Effector memory CD4-positive, alpha-beta T cell (primary cell): ENCODE measurements around the gene PCLAF.
"Not testable (repeated sequence)": the region's sequence is repeated elsewhere in the genome, so short reads cannot be mapped to it uniquely, and the experiment has no call there.

Experiments
- DNase-seq, 3 donors: peaks; one replicate each; pipeline ENCODE4 v3.0.0-alpha.2; 2020
- H3K27ac ChIP-seq: 2 replicates; pipeline ENCODE4 v1.7.0; 2013; ENCODE audit warnings: mild to moderate bottlenecking, low read length, moderate library complexity; ENCODE audit not compliant: insufficient read depth, poor library complexity, severe bottlenecking
- H3K27me3 ChIP-seq: replicated peaks from 2 replicates; pipeline ENCODE4 v1.7.0; 2013; ENCODE audit warnings: mild to moderate bottlenecking, low read length; ENCODE audit not compliant: insufficient read depth, control insufficient read depth, poor library complexity, severe bottlenecking
- H3K36me3 ChIP-seq: 2 replicates; pipeline ENCODE4 v1.7.0; 2013; ENCODE audit warnings: mild to moderate bottlenecking, low read length, moderate library complexity; ENCODE audit not compliant: control insufficient read depth, insufficient read depth
- H3K4me1 ChIP-seq: 2 replicates; pipeline ENCODE4 v1.7.0; 2013; ENCODE audit warnings: low read length, mild to moderate bottlenecking; ENCODE audit not compliant: control insufficient read depth, insufficient read depth, poor library complexity, severe bottlenecking
- H3K4me3 ChIP-seq: 2 replicates; pipeline ENCODE4 v1.7.0; 2013; ENCODE audit warnings: low read length, low read depth, mild to moderate bottlenecking; ENCODE audit not compliant: insufficient read depth, poor library complexity, severe bottlenecking
- H3K9me3 ChIP-seq: 2 replicates; pipeline ENCODE4 v1.7.0; 2013; ENCODE audit warnings: mild to moderate bottlenecking, low read length, moderate library complexity; ENCODE audit not compliant: control insufficient read depth

PCLAF gene

GRCh38 chr15:64371383-64371782 lies 9.9 kb downstream of the PCLAF start:
- not testable (repeated sequence) for H3K36me3 ChIP-seq, H3K9me3 ChIP-seq, H3K27ac ChIP-seq, H3K4me3 ChIP-seq, H3K27me3 ChIP-seq, H3K4me1 ChIP-seq, DNase-seq

DNA sequence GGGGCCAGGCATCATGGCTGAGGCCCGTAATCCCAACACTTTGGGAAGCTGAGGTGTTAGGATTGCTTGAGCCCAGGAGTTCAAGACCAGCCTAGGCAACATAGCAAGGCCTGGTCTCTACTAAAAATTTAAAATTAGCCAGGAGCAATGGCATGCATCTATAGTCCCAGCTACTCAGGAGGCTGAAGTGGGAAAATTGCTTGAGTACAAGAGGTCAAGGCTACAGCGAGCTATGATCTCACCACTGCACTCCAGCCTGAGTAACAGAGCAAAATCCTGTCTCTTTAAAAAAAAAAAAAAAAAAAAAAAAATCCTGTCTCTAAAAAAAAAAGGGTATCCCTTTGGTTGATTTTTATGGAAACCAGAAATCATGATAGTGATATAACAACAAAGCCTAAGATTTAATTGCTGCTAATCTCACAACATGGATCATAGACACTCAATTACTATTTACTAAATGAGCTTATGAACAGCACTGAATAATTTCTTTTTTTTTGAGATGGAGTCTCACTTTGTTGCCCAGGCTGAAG lies 12.1 kb downstream of the PCLAF start:
- DNase-seq, result no peak
- H3K4me3 ChIP-seq, result no peak overlapping the region
- H3K4me1 ChIP-seq, result no peaks in the 10 kb centered on the region
- no peaks in the 10 kb centered on the region for H3K36me3 ChIP-seq
- H3K27ac ChIP-seq, result no peak overlapping the region
- no peaks in the 10 kb centered on the region for H3K27me3 ChIP-seq
- no peaks in the 10 kb centered on the region for H3K9me3 ChIP-seq

DNA sequence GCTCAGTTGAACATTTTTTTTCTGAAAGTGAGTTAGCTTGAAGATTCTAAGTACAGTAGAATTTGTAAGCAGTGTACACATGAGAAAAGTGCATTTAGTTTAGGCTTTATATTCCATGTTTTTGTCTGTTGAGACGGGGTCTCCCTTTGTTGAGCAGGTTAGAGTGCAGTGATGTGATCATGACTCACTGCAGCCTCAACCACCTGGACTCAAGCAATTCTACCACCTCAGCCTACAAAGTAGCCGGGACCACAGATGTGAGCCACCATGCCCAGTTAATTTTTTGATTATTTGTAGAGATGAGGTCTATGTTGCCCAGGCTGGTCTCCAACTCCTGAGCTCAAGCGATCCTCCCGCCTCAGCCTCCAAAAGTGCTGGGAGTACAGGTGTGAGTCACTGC lies 20.0 kb downstream of the PCLAF start:
- no peaks in the 10 kb centered on the region for H3K27me3 ChIP-seq
- no peak for DNase-seq
- no peak overlapping the region for H3K4me3 ChIP-seq
- no peaks in the 10 kb centered on the region for H3K4me1 ChIP-seq
- no peaks in the 10 kb centered on the region for H3K9me3 ChIP-seq
- H3K36me3 ChIP-seq, result no peaks in the 10 kb centered on the region
- H3K27ac ChIP-seq, result no peak overlapping the region

DNA sequence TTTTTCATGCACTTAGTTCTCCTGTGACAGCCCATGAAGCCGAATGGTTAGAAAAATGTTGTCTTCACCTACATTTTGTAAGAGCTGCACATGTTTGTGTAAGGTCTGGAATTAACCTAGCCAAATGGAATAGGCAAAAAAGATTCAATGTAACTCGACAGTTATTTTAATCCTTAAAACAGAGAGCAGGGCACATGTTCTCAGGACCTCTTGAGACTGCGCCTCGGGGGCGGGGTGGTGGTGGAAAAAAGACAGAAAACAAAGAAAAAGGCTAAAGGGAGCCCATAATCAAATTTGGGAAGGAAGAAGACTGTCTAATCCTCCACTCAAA lies 24.6 kb downstream of the PCLAF start:
- Histone ChIP-seq H3K36me3 (no peaks in the 10 kb centered on the region), H3K9me3 (no peaks in the 10 kb centered on the region), H3K27ac (peak overlapping the region; percentile 72), H3K4me1 (no peaks in the 10 kb centered on the region), H3K4me3 (peak overlapping the region; percentile 98), H3K27me3 (no peaks in the 10 kb centered on the region)
- DNase-seq, result no peak

GRCh38 chr15:64355944-64356709 lies 25.1 kb downstream of the PCLAF start, which contains the start of gene CSNK1G1:
TSS of gene CSNK1G1 (minus strand) at chr15:64356173. CDS start at chr15:64300499, 55,674 bp downstream.
- Histone ChIP-seq H3K36me3 (no peaks in the 10 kb centered on the region), H3K27me3 (no peaks in the 10 kb centered on the region), H3K9me3 (no peaks in the 10 kb centered on the region), H3K4me1 (no peaks in the 10 kb centered on the region), H3K4me3 (peak within 1 kb of the TSS; percentile 98), H3K27ac (peak within 1 kb of the TSS; percentile 72)
- peak; percentile 86 to 91 (median 89) for DNase-seq

DNA sequence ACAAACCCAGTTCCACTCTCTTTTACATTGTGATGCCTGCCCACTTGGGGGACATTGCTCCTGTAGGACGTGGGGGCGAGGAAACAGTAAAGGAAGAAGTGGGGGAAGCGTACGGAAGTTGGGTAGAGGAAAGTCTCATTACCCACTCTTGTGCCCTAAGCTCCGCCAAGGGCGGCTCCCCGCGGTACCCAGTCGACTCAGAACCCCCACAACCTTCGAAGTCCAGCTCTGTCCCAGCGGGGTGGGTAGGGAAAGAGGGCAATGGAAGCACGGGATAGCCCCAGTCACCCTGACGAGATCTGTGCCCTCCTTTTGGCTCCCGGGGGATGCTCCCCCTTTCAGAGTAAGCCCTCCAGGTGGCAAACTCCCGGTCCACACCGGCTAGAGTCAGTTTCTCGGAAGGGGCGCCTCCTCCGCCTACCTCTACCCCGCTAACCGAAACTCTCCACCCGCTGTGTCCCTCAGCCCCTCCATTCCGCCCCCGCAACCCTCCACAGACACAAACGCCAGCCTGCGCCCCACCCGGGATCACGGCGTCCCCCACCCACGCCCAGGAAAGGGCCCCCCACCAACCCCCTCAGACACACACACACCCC lies 25.8 kb downstream of the PCLAF start:
- H3K4me1 ChIP-seq, result no peaks in the 10 kb centered on the region
- H3K4me3 ChIP-seq, result peak overlapping the region; percentile 98
- no peaks in the 10 kb centered on the region for H3K9me3 ChIP-seq
- peak overlapping the region; percentile 72 for H3K27ac ChIP-seq
- DNase-seq, result no peak
- no peaks in the 10 kb centered on the region for H3K36me3 ChIP-seq
- no peaks in the 10 kb centered on the region for H3K27me3 ChIP-seq

DNA sequence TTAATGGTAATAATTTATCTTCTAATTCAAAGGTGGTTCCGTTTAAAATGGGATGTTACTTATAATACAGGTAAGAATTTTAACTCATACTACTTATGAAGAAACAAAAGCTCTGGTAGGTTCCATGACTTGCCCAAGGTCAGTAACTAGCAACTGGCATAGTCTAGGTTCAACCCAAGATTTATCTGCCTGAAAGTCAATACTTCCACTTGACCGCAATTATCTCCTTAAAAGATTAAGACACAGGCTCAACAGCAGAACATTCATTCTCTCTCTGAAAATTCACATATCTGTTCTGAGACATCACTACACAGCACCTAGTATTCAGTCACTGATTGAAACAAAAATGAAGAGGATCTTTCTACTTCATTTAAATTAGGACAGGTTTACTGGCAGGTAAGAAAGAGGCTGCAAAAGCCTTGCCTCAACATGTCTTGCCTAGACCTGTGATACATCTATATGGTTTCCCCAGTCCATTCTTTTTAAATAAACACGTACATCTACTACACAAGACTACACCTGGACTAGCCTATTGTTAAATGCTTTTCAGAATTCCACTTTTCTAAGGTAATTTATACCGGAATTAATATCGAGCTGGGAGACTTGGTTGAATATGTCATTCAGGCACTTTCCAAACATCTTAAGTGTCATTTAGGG lies 26.4 kb downstream of the PCLAF start:
- Histone ChIP-seq H3K4me3 (peak overlapping the region; percentile 98), H3K9me3 (no peaks in the 10 kb centered on the region), H3K27me3 (no peaks in the 10 kb centered on the region), H3K4me1 (no peaks in the 10 kb centered on the region), H3K36me3 (no peaks in the 10 kb centered on the region), H3K27ac (peak overlapping the region; percentile 72)
- DNase-seq, result no peak

GRCh38 chr15:64351265-64351664 lies 30.0 kb downstream of the PCLAF start:
- Histone ChIP-seq H3K4me3 (no peak overlapping the region), H3K36me3 (no peaks in the 10 kb centered on the region), H3K27me3 (no peaks in the 10 kb centered on the region), H3K4me1 (no peaks in the 10 kb centered on the region), H3K9me3 (no peaks in the 10 kb centered on the region), H3K27ac (no peak overlapping the region)
- DNase-seq, result no peak

DNA sequence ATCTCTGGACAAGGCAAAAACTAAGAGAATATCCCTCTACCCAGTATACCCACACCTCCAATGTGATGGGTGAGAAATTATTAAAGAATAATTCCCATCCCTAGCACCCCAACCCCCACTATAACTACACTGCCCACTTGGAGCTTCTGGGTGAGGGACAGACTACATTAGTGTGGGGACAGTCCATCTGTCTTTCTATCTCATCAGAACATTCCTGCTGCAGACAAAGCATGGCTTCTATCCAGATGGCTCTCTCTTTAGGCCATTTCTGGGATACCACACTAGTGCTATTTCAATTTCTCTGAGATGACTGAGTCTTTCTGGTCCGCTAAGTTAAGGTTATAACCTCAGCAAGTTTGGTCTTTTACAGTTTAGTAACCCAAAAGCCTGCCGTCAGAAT lies 31.9 kb downstream of the PCLAF start:
- Histone ChIP-seq H3K36me3 (no peaks in the 10 kb centered on the region), H3K9me3 (no peaks in the 10 kb centered on the region), H3K4me3 (no peak overlapping the region), H3K27me3 (no peaks in the 10 kb centered on the region), H3K4me1 (no peaks in the 10 kb centered on the region), H3K27ac (no peak overlapping the region)
- DNase-seq, result no peak

- Histone ChIP-seq H3K36me3 (no peaks in the 10 kb centered on the region), H3K9me3 (no peaks in the 10 kb centered on the region), H3K4me3 (no peak overlapping the region), H3K27ac (no peak overlapping the region), H3K27me3 (no peaks in the 10 kb centered on the region), H3K4me1 (no peaks in the 10 kb centered on the region)
- DNase-seq, result no peak
Measured at GRCh38 chr15:64348455-64348854, 32.8 kb downstream of the PCLAF start.
